H1 (cell line): ENCODE results near the gene PTPRE. TPM values are rescaled to one million over a fixed set of nuclear protein-coding genes. Genes with fewer than 3 reads are reported as not detected.

Source experiments
- CTCF ChIA-PET: fragments of 300-600 bp; sonication (Branson Sonifier 250); formaldehyde crosslinking; loops from one replicate; lab custom pipeline; 2021; ENCODE audit not compliant: partially characterized antibody; lab: Charles Lee
- POLR2A ChIA-PET: fragments of 300-600 bp; sonication (Branson Sonifier 250); formaldehyde crosslinking; loops from one replicate; lab custom pipeline; 2021; ENCODE audit warnings: inconsistent platforms; ENCODE audit not compliant: partially characterized antibody; lab: Charles Lee
- DNase-seq, 2 experiments: peaks; one replicate each; pipeline versions ENCODE4 v3.0.0 to v3.0.0-alpha.2; 2010 to 2022; ENCODE audit warnings: low spot score in 2 of 2, low read depth in 1 of 2, mixed read lengths in 1 of 2
- FAIRE-seq: peaks from 2 replicates; lab custom pipeline; 2011; peaks lifted over from hg19 to GRCh38; lab: Jason Lieb, UNC
- H2AFZ ChIP-seq: 2 replicates; pipeline ENCODE4 v1.8.1; 2012; ENCODE audit warnings: low read length, inconsistent platforms
- H2AK5ac ChIP-seq: 2 replicates; pipeline ENCODE4 v1.6.1; 2013; ENCODE audit warnings: low read depth, low read length
- H2BK120ac ChIP-seq: replicated peaks from 2 replicates; pipeline ENCODE3; 2013; ENCODE audit warnings: low read depth, low read length, inconsistent platforms
- H2BK12ac ChIP-seq: 2 replicates; pipeline ENCODE4 v1.6.1; 2013; ENCODE audit warnings: low read depth, low read length
- H2BK15ac ChIP-seq: 2 replicates; pipeline ENCODE4 v1.6.1; 2013; ENCODE audit warnings: low read length
- H2BK20ac ChIP-seq: 2 replicates; pipeline ENCODE4 v1.6.1; 2013; ENCODE audit warnings: low read length
- H2BK5ac ChIP-seq: 2 replicates; pipeline ENCODE4 v1.6.1; 2013; ENCODE audit warnings: low read depth, low read length
- H3K14ac ChIP-seq: 2 replicates; pipeline ENCODE4 v1.6.1; 2013; ENCODE audit warnings: inconsistent platforms; ENCODE audit not compliant: insufficient read length
- H3K18ac ChIP-seq: 2 replicates; pipeline ENCODE4 v1.6.1; 2013; ENCODE audit warnings: low read length; ENCODE audit errors: extremely low read depth
- H3K23ac ChIP-seq: 2 replicates; pipeline ENCODE4 v1.6.1; 2013; ENCODE audit warnings: inconsistent platforms; ENCODE audit not compliant: insufficient read length
- H3K23me2 ChIP-seq: 2 replicates; pipeline ENCODE4 v1.6.1; 2013; ENCODE audit warnings: low read depth, low read length
- H3K27ac ChIP-seq: 2 replicates; pipeline ENCODE4 v1.6.1; 2011; ENCODE audit warnings: low read depth, low read length, inconsistent platforms
- H3K27me3 ChIP-seq, 4 experiments: replicated peaks in 1 of 4; 1 replicate in 1 of 4; 2 replicates in 3 of 4; pipeline versions ENCODE4 v1.6.1 to v1.8.1; 2011 to 2013; ENCODE audit warnings: low read length in 3 of 4, mild to moderate bottlenecking in 3 of 4, inconsistent platforms in 2 of 4, mixed read lengths in 2 of 4, moderate library complexity in 1 of 4; ENCODE audit not compliant: control insufficient read depth in 3 of 4, insufficient read depth in 3 of 4; ENCODE audit errors: extremely low read depth in 1 of 4
- H3K36me3 ChIP-seq, 4 experiments: 2 replicates each; pipeline versions ENCODE4 v1.6.1 to v1.8.1; 2011 to 2013; ENCODE audit warnings: mild to moderate bottlenecking in 4 of 4, low read length in 3 of 4, moderate library complexity in 2 of 4, control low read depth in 1 of 4, inconsistent platforms in 1 of 4; ENCODE audit not compliant: insufficient read depth in 4 of 4, control insufficient read depth in 2 of 4
- H3K4ac ChIP-seq: replicated peaks from 2 replicates; pipeline ENCODE3; 2013; ENCODE audit warnings: low read length, low read depth, mixed read lengths, inconsistent platforms; ENCODE audit not compliant: insufficient read length
- H3K4me1 ChIP-seq, 4 experiments: replicated peaks in 1 of 4; 1 replicate in 1 of 4; 2 replicates in 3 of 4; pipeline versions ENCODE4 v1.6.1 to v1.8.1; 2011 to 2013; ENCODE audit warnings: low read length in 3 of 4, inconsistent platforms in 2 of 4, mixed read lengths in 1 of 4; ENCODE audit not compliant: insufficient read depth in 4 of 4, control insufficient read depth in 3 of 4
- H3K4me2 ChIP-seq, 2 experiments: 2 replicates each; pipeline versions ENCODE4 v1.6.1 to v1.8.1; 2011 to 2013; ENCODE audit warnings: low read depth in 2 of 2, low read length in 2 of 2, control low read depth in 1 of 2, inconsistent platforms in 1 of 2, mild to moderate bottlenecking in 1 of 2; ENCODE audit not compliant: insufficient read depth in 1 of 2
- H3K4me3 ChIP-seq, 4 experiments: fragments of 200-600, 300-600 bp in 1 of 4; sonication (generic), shearing (Covaris generic), sonication (Bioruptor Twin) in 1 of 4; 2 replicates each; pipeline versions ENCODE4 v1.5.1 to v1.8.1; 2011 to 2016; ENCODE audit warnings: low read length in 4 of 4, low read depth in 3 of 4, control low read depth in 2 of 4, inconsistent platforms in 2 of 4, mild to moderate bottlenecking in 2 of 4, mixed read lengths in 1 of 4, moderate library complexity in 1 of 4; ENCODE audit not compliant: insufficient read depth in 2 of 4; ENCODE audit errors: extremely low read depth in 1 of 4
- H3K56ac ChIP-seq: replicated peaks from 2 replicates; pipeline ENCODE3; 2013; ENCODE audit warnings: low read depth, mild to moderate bottlenecking, mixed read lengths, low read length, inconsistent platforms; ENCODE audit not compliant: insufficient read length
- H3K79me1 ChIP-seq: 2 replicates; pipeline ENCODE4 v1.6.1; 2013; ENCODE audit warnings: low read depth, low read length, control low read depth
- H3K79me2 ChIP-seq, 2 experiments: 2 replicates each; pipeline versions ENCODE4 v1.6.1 to v1.8.1; 2012 to 2013; ENCODE audit warnings: low read length in 2 of 2, mild to moderate bottlenecking in 2 of 2, inconsistent platforms in 1 of 2; ENCODE audit not compliant: insufficient read depth in 2 of 2, control insufficient read depth in 1 of 2
- H3K9ac ChIP-seq, 4 experiments: replicated peaks in 1 of 4; 1 replicate in 1 of 4; 2 replicates in 3 of 4; pipeline versions ENCODE4 v1.6.1 to v1.8.1; 2011 to 2013; ENCODE audit warnings: low read depth in 3 of 4, low read length in 3 of 4, control low read depth in 2 of 4, mild to moderate bottlenecking in 2 of 4, moderate library complexity in 2 of 4, inconsistent platforms in 1 of 4; ENCODE audit errors: extremely low read depth in 1 of 4
- H3K9me3 ChIP-seq, 2 experiments: 2 replicates each; pipeline versions ENCODE4 v1.6.1 to v1.8.1; 2012 to 2013; ENCODE audit warnings: mild to moderate bottlenecking in 2 of 2, moderate library complexity in 2 of 2, control low read depth in 1 of 2, inconsistent platforms in 1 of 2, low read depth in 1 of 2, low read length in 1 of 2, mixed read lengths in 1 of 2; ENCODE audit not compliant: insufficient read depth in 2 of 2
- H4K20me1 ChIP-seq, 2 experiments: replicated peaks in 1 of 2; 2 replicates each; pipeline versions ENCODE3 to v1.8.1; 2011 to 2013; ENCODE audit warnings: inconsistent platforms in 2 of 2, low read length in 2 of 2, mild to moderate bottlenecking in 1 of 2; ENCODE audit not compliant: insufficient read depth in 2 of 2, control insufficient read depth in 1 of 2
- H4K5ac ChIP-seq: 2 replicates; pipeline ENCODE4 v1.6.1; 2013; ENCODE audit warnings: low read length, low read depth, mixed read lengths, inconsistent platforms; ENCODE audit not compliant: insufficient read length
- H4K8ac ChIP-seq: 2 replicates; pipeline ENCODE4 v1.8.0; 2013; ENCODE audit warnings: mild to moderate bottlenecking, moderate library complexity, low read length, inconsistent platforms; ENCODE audit not compliant: insufficient read depth; ENCODE audit errors: extremely low read depth
- H4K91ac ChIP-seq: replicated peaks from 2 replicates; pipeline ENCODE3; 2013; ENCODE audit warnings: low read length, mixed read lengths, inconsistent platforms; ENCODE audit not compliant: insufficient read length
- CREB1 ChIP-seq: IDR thresholded peaks from 2 replicates; pipeline ENCODE4 v1.6.1; 2012; ENCODE audit warnings: inconsistent platforms
- ZNF274 ChIP-seq: IDR thresholded peaks from 2 replicates; pipeline ENCODE4 v1.7.0; 2012; ENCODE audit warnings: low read length, borderline replicate concordance; ENCODE audit errors: extremely low read depth
- WGBS, 2 experiments: shearing (Covaris generic) in 1 of 2; methylation state at CpG; one replicate each; pipeline versions ENCODE4 v1.1.6 to v1.1.7; 2013 to 2015; ENCODE audit warnings: low lambda C conversion rate in 2 of 2, mixed read lengths in 2 of 2, inconsistent platforms in 1 of 2, low coverage in 1 of 2, missing lambda C conversion rate in 1 of 2; ENCODE audit not compliant: insufficient replicate concordance in 2 of 2, insufficient coverage in 1 of 2, insufficient read length in 1 of 2; ENCODE audit errors: extremely low coverage in 1 of 2, missing lambda C conversion rate in 1 of 2; 5-methylcytosine and 5-hydroxymethylcytosine counted together
- polyA plus RNA-seq, 7 experiments: library from polyadenylated mRNA; depleted of rRNA in 3 of 7; stranded (reverse) in 5 of 7; unstranded in 2 of 7; fragments of >200 nt in 5 of 7; fragments of 200-250 nt in 2 of 7; gene quantifications; 1 replicate in 5 of 7; 2 replicates in 1 of 7; 4 replicates in 1 of 7; pipeline versions ENCODE4 v1.2.1 to v1.2.3, GENCODE V29; 2011 to 2013; ENCODE audit warnings: missing spikeins in 2 of 7, mixed read lengths in 2 of 7
- total RNA-seq: library from RNA; stranded (reverse); fragmentation: NEBNext Ultra II Directional; extraction: Animal tissue kit (Norgen Biotek cat#: 25700); gene quantifications from 2 replicates; pipeline ENCODE4 v1.2.1, GENCODE V29; 2021

Gene PTPRE
- total and polyA plus RNA-seq, 2 of the 8 experiments (the other 6 are each of a cell fraction or from before 2014, with no cell fraction given) = 0.33 to 0.54 TPM

DNA sequence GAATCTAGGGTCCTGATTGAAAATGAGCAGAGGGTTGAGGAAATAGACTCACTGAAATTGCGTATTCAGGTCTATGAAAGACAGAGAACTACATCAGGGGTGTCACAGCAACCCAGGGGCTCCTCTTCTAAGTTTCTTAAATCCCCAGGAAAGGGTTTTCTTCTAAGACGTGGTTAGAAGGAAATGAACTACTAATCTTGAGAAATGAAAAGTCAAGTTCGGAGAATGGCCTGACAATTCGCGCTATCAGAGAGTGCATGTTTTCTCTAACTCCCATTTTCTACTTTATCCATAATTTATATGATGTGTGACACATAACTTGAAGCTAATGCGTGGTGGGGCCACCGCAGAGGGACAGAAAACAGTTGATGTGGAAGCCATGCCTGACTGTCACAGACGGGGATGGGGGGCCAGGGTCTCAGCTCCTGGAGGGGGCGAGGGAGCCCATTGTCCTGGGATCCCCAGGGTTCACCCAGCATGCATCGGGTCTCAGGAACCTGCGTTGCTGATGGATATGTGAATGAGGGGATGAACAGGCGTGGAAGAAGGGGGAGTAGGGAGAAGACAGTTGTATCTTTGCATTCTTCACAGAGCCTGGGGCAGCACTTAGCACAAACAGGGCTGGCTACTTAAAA is 86.3 kb downstream of the PTPRE start:
- no peak for TF ChIP-seq ZNF274
- TF ChIP-seq CREB1 = no peak
- Histone ChIP-seq H3K27ac (no peak overlapping the region), H2BK5ac (no peak overlapping the region)

More for the DNA sequence above, 86.3 kb downstream of the PTPRE start:
- FAIRE-seq (no peak), DNase-seq (no peak)
- H3K4ac ChIP-seq = no peak overlapping the region
- no peak overlapping the region for H2AK5ac ChIP-seq
- no peak overlapping the region for H2BK20ac ChIP-seq
- no peaks in the 10 kb centered on the region for H3K36me3 ChIP-seq
- H3K4me2 ChIP-seq = no peak overlapping the region
- no peak overlapping the region for H3K23ac ChIP-seq
- 89% methylated on average over 12 of the region's 12 CpGs; no CpG with 5 or more reads in 1 of the 2 experiments for WGBS, 2 experiments
- no peak overlapping the region for H3K4me3 ChIP-seq
- no peak overlapping the region for H4K8ac ChIP-seq
- ChIA-PET POLR2A (no interaction called here), CTCF (interaction anchor here (0.6 to 1.4 kb wide), 4 partner anchors 8 to 23 kb away, joined by 3 to 4 read pairs (median 4); no protein-coding TSS in a partner anchor)
- H4K20me1 ChIP-seq = no peaks in the 10 kb centered on the region
- H2BK12ac ChIP-seq = no peak overlapping the region
- no peak overlapping the region for H2BK120ac ChIP-seq
- H3K9ac ChIP-seq = no peak overlapping the region
- H4K5ac ChIP-seq = no peak overlapping the region
- no peak overlapping the region for H2AFZ ChIP-seq
- no peak overlapping the region for H3K56ac ChIP-seq
- H2BK15ac ChIP-seq = no peak overlapping the region
- no peaks in the 10 kb centered on the region for H3K4me1 ChIP-seq
- H3K14ac ChIP-seq = no peak overlapping the region
- no peaks in the 10 kb centered on the region for H3K79me2 ChIP-seq
- H3K23me2 ChIP-seq = no peaks in the 10 kb centered on the region
- no peak overlapping the region for H4K91ac ChIP-seq
- H3K9me3 ChIP-seq = no peaks in the 10 kb centered on the region
- no peaks in the 10 kb centered on the region for H3K27me3 ChIP-seq
- H3K18ac ChIP-seq = no peak overlapping the region
- no peaks in the 10 kb centered on the region for H3K79me1 ChIP-seq
